RWPE1 (cell line): ENCODE measurements around the gene RPAP2.

Experiments
- CTCF ChIA-PET: fragments of 350-600 bp; sonication (Branson Sonifier 250); formaldehyde crosslinking; extraction: SDS; loops from one replicate; lab custom pipeline; 2021; lab: Yijun Ruan, JAX
- POLR2A ChIA-PET: fragments of 400-600 bp; formaldehyde crosslinking; extraction: SDS; loops from one replicate; lab custom pipeline; 2020; ENCODE audit warnings: antibody characterized with exemption; ENCODE audit not compliant: low non-redundant PET; lab: Yijun Ruan, JAX
- DNase-seq: peaks from one replicate; pipeline ENCODE4 v3.0.0; 2012; ENCODE audit warnings: low spot score
- H3K27ac ChIP-seq: fragments of 450-650 bp; 2 replicates; pipeline ENCODE4 v1.5.1; 2017
- TF ChIP-seq, protein P1 (sequence below): fragments of 450-650 bp; conservative IDR thresholded peaks from 2 replicates; pipeline ENCODE4 v1.5.1; 2017; ENCODE audit warnings: low read depth, mild to moderate bottlenecking

RPAP2 gene

DNA sequence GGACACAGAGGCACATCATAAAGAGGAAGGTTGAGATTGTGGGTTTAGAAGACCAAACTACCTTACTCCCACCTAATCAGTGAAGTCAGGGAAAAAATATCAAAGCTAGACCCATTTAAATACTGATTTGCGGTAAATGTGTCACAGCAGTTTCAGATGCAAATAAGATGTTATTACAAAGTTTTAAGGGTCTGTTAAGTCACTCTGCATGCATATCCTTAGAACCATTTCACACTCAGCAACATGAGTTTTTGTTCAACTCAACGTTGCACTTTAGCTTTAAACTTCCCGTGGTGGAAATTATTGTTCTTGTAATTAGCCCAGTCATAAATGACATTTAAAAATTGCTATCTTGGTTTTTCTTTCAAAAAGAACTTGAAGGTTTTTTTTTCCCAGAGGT, 34.8 kb downstream of the RPAP2 start:
- ChIA-PET CTCF (interaction anchor here (0.6 to 1.0 kb wide), 2 partner anchors 9 to 16 kb away, joined by 3 to 4 read pairs; no protein-coding TSS in a partner anchor), POLR2A (no interaction called here)
- no peak overlapping the region for H3K27ac ChIP-seq
- DNase-seq: no peak
- TF ChIP-seq, protein P1, sequence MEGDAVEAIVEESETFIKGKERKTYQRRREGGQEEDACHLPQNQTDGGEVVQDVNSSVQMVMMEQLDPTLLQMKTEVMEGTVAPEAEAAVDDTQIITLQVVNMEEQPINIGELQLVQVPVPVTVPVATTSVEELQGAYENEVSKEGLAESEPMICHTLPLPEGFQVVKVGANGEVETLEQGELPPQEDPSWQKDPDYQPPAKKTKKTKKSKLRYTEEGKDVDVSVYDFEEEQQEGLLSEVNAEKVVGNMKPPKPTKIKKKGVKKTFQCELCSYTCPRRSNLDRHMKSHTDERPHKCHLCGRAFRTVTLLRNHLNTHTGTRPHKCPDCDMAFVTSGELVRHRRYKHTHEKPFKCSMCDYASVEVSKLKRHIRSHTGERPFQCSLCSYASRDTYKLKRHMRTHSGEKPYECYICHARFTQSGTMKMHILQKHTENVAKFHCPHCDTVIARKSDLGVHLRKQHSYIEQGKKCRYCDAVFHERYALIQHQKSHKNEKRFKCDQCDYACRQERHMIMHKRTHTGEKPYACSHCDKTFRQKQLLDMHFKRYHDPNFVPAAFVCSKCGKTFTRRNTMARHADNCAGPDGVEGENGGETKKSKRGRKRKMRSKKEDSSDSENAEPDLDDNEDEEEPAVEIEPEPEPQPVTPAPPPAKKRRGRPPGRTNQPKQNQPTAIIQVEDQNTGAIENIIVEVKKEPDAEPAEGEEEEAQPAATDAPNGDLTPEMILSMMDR: no peak

DNA sequence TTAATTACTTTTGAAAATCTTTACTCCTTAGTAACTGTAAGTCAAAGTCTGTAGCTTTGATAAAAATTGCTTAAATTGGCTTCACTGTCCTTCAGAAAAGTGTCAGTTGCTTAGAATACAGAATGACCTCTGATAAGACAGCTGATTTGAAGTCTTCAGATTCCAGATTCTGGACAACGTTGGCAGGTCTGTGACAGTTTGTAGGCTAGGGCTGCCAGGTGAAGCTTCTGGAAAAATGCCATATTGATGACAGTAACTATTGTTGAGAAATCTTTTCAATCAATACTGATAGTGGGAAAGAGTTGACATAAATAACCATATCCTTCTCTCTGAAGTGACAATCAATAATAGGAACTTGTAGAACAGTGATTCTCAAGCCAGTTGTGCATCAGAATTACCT, 41.3 kb downstream of the RPAP2 start:
- no peak for DNase-seq
- CTCF ChIA-PET: no interaction called here
- POLR2A ChIA-PET: no interaction called here
- TF ChIP-seq, protein P1: no peak
- H3K27ac ChIP-seq: no peak overlapping the region

DNA sequence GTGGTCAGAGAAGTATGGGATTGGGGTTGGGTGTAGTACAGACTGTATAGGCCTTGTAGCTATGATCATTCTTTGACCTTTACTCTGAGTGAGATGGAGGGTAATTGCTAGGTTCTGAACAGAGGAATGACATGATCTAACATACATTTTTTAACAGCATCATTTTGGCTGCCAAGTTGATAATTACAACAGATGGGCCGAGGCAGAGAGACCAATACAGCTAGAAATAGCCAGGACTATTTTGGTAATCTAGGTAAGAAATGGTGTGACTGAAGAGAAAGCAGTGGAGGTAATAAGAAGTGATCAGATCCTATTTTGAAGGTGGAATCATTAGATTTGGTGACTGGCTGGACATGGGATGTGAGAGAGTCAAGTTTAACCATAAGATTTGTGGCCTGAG, 43.5 kb downstream of the RPAP2 start:
- ChIA-PET CTCF (interaction anchor here (0.6 kb wide), 3 partner anchors 9 to 345 kb away, joined by 3 read pairs; no protein-coding TSS in a partner anchor), POLR2A (no interaction called here)
- H3K27ac ChIP-seq: no peak overlapping the region
- DNase-seq: no peak
- TF ChIP-seq, protein P1: no peak

DNA sequence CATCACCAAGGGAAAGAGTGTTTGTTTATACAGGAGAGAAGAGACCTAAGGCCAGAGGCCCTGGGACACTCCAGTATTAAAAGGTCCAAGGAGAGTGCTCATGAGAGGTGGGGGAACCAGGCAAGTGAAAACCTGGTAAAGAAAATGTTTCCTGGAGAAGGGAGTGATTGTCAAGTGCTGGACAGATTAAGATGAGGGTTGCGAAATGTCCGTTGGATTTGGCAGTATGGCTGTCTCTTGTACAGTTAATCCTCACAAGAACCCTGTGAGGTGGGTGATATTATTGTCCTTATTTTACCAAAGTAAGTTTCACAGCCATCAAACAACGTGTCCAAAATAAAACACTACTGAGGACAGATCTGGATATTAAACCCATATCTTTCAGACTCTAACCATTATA, 44.2 kb downstream of the RPAP2 start:
- no peak for DNase-seq
- CTCF ChIA-PET: interaction anchor here (0.6 kb wide), 3 partner anchors 9 to 346 kb away, joined by 3 read pairs; no protein-coding TSS in a partner anchor

DNA sequence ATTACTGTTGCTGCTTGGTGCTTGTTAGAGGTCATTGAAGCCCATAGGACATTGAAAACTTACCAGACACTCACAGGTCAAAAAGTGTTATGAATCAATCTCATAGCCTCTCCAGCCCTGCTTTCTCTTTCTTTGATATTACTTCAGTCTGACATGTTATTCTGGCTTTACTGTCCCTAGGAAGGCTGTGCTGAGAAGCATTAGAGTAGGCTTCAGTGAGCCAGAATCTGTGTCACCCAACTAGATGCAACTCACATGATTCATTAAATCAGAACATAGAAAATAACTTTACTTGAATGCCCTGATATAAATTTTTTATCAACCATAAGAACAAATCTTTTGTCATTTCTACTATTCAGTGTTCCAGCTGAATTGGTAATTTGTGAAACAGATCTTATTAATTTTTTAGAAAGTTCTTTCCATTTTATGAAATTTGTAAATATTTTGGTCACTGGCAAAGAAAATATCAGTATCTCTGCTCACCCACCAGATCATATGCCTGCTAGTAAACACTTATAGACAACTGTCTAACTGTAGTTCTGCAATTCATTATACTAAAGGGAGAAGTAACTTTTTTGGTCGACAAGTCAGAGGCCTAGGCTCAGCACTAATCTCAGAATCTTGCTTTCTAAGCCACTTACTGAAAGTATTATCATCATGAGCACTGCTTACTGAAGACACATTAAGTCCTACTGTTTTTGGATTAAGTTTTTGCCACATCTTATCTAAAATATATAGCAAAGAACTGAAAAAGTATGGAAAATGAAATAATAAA, 48.2 kb downstream of the RPAP2 start:
- POLR2A ChIA-PET: no interaction called here
- DNase-seq: no peak
- TF ChIP-seq, protein P1: no peak

More for the DNA sequence above, 44.2 kb downstream of the RPAP2 start:
- no peak overlapping the region for H3K27ac ChIP-seq
- TF ChIP-seq, protein P1: no peak
- POLR2A ChIA-PET: no interaction called here

DNA sequence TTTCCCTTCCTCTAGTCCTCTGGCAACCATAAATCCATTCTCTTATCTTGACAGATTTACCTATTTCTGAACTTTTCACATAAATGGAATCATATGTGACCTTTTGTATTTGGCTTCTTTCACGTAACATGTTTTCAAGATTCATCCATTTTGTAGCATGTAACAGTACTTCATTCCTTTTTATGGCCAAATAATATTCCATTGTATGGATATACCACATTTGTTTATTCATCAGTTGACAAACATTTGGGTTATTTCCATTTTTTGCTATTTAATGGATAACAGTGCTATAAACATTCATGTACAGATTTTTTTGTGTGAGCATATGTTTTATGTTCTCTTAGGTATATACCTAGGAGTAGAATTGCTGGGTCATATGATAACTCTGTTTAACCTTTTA, 54.0 kb downstream of the RPAP2 start:
- no peak for DNase-seq
- POLR2A ChIA-PET: no interaction called here
- no peak overlapping the region for H3K27ac ChIP-seq
- CTCF ChIA-PET: interaction anchor here (0.7 kb wide), 1 partner anchor 94 kb away, joined by 3 read pairs; no protein-coding TSS in a partner anchor
- TF ChIP-seq, protein P1: no peak

More for the DNA sequence above, 48.2 kb downstream of the RPAP2 start:
- CTCF ChIA-PET: no interaction called here
- no peak overlapping the region for H3K27ac ChIP-seq
